Stimulated activated naive B cell treated with anti-CD40 and anti-IgM and Interleukin-4, amounts not matched to agents 10 μg/mL and 1 μg/mL and 100 μg/mL, for 72 hours (primary cell): ENCODE measurements around the gene TTLL10.

ENCODE experiments used
- ATAC-seq, 2 donors: fragments of 150-1000 bp; cut with Tn5 transposase; replicated peaks; 2 replicates each; pipeline ENCODE4 v1.10.0; 2021; ENCODE audit warnings: moderate library complexity in 1 of 2
- DNase-seq: peaks from one replicate; pipeline ENCODE4 v3.0.0; 2021
- H3K27ac Mint-ChIP-seq: one replicate; pipeline ENCODE4 v1.8.0; 2022; ENCODE audit warnings: mild to moderate bottlenecking, mixed read lengths
- H3K27me3 Mint-ChIP-seq, 2 donors: one replicate each; pipeline ENCODE4 v1.8.0; 2022; ENCODE audit warnings: mixed read lengths in 2 of 2
- H3K36me3 Mint-ChIP-seq, 2 donors: one replicate each; pipeline ENCODE4 v1.8.0; 2022; ENCODE audit warnings: mixed read lengths in 2 of 2, mild to moderate bottlenecking in 1 of 2
- H3K4me1 Mint-ChIP-seq, 2 donors: one replicate each; pipeline ENCODE4 v1.8.0; 2022; ENCODE audit warnings: mixed read lengths in 2 of 2, mild to moderate bottlenecking in 1 of 2
- H3K4me3 Mint-ChIP-seq, 2 donors: one replicate each; pipeline ENCODE4 v1.8.0; 2022; ENCODE audit warnings: mild to moderate bottlenecking in 2 of 2, mixed read lengths in 2 of 2, moderate library complexity in 1 of 2
- H3K9me3 Mint-ChIP-seq, 2 donors: one replicate each; pipeline ENCODE4 v1.8.0; 2022; ENCODE audit warnings: mixed read lengths in 2 of 2, mild to moderate bottlenecking in 1 of 2

The TTLL10 gene

DNA sequence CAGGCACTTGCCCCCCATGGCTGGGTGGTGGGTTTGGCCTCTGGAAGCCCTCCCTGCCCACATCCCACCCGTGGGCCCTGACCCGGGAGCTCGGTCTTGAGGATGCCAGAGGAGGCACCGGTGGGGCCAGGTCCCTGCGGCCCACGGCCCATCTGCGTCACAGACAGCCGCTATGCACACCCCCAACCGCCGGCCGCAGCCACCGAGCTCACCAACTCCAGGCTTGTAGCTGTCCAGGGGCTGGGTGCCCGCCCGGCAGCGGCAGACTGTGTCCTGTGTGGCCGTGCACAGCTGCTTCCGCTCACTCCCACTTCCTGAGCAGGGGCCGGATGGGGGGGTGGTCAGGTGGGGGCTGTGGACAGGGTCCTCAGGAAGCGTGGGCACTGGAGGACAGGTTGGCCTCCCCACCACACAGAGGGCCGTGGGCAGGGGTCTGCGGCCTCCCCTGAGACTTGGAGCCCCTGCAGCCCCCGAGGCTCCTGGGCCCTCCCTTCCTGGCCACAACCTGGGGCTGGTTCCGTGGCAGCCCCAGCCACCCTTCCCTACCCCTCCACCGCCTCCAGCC lies 39.2 kb downstream of the TTLL10 start:
- Mint-ChIP-seq H3K4me3 (peak overlapping the region; percentile 65 to 70), H3K27ac (peak overlapping the region; percentile 59), H3K4me1 (peaks cover 40 to 89% of the 10 kb centered on the region in 2 donors), H3K27me3 (no peaks in the 10 kb centered on the region), H3K9me3 (no peaks in the 10 kb centered on the region), H3K36me3 (peaks cover 13 to 38% of the 10 kb centered on the region in 2 donors)
- ATAC-seq, result peak; percentile 21 to 28
- no peak for DNase-seq

DNA sequence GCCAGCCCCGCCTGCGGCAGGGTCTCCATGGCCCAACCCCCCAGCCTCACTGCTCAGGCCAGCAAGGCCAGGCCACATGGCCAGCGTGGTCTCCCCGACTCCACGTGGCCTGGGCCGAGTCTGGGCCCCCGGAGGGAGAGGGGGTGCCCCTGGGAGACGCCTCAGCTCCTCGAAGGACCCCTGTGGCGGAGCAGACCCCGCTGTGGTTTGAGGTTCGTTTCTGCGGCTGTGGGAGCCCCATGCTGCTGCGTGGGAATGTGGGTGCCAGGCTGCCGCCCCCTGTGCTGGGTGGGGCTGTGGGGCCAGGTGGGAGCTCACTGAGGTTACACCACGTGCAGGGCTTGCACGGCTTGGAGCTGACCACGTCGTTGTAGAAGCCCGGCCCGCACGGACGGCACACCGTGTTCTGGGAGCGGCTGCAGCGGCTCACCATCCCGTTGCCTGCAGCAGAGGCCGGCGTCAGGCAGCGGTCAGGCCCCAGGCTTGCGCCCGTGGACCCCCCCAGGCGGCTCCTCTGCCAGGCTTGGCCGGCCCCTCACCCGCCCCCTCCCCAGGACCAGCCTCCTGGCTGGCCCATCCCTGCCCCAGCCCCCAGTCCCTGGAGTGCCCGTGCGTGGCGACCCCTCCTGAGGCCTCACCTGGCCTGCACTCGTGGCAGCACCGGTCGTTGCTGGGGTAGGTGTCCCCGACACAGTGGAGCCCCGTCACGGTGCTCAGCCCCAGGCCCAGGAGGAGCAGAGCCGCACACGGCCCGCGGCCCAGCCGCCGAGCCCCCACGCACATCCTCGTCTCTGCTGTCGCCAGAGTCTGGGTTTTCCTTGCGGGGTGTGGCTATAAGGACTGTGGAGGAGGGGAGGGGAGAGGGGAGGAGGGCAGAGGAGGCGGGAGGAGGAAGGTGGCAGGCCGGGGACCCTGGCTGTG lies 39.9 kb downstream of the TTLL10 start, which contains the start of gene TNFRSF4:
Gene TNFRSF4, minus strand, starts transcription at position 809 of the 921 bp plus-strand sequence. Its CDS starts 26 bp downstream, at position 783.
- peak within 1 kb of the TSS; percentile 85 for H3K27ac Mint-ChIP-seq

DNA sequence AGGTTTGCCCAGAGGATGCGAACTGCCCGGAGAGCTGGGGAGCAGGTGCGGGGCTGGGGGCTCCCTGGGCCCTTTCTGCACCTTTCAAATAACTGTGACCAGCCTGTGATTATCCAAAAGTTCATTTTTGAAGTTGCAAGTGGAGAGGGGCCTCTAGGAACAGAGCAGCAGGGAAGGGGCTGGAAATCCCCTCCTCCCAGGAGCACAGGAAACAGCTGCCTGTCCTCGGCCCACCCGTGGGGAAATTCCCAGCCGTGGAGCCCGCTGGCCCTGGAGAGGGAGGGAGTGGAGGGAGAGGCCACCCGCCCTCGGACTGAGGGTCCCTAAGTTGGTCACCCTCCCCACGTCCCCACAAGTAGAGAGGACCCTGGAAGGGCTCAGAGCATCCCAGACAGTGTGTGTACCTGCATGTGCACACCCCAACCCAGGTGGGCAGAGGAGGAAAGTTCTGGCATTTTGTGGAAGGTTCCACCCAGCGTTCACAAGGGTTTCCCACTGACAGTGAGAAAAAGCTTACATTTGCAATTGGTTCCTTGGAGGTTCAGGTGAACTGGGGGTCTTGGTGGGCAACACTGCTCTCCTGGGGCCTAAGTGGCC lies 41.5 kb downstream of the TTLL10 start:
- H3K9me3 Mint-ChIP-seq, result no peaks in the 10 kb centered on the region
- peaks cover 29 to 47% of the 10 kb centered on the region in 2 donors for H3K36me3 Mint-ChIP-seq
- peak overlapping the region; percentile 57 for H3K27ac Mint-ChIP-seq
- no peaks in the 10 kb centered on the region for H3K27me3 Mint-ChIP-seq
- H3K4me3 Mint-ChIP-seq, result peak overlapping the region in 1 of 2 donors; percentile 5
- ATAC-seq, result peak in 1 of 2 donors; percentile 2
- DNase-seq, result no peak
- H3K4me1 Mint-ChIP-seq, result peaks cover 45 to 88% of the 10 kb centered on the region in 2 donors

More for the DNA sequence above, 39.9 kb downstream of the TTLL10 start, which contains the start of gene TNFRSF4:
- DNase-seq, result no peak
- peak; percentile 17 to 22 for ATAC-seq
- Mint-ChIP-seq H3K4me1 (peaks cover 39 to 89% of the 10 kb centered on the region in 2 donors), H3K4me3 (peak within 1 kb of the TSS; percentile 65 to 70), H3K36me3 (peaks cover 18 to 43% of the 10 kb centered on the region in 2 donors), H3K27me3 (no peaks in the 10 kb centered on the region), H3K9me3 (no peaks in the 10 kb centered on the region)

DNA sequence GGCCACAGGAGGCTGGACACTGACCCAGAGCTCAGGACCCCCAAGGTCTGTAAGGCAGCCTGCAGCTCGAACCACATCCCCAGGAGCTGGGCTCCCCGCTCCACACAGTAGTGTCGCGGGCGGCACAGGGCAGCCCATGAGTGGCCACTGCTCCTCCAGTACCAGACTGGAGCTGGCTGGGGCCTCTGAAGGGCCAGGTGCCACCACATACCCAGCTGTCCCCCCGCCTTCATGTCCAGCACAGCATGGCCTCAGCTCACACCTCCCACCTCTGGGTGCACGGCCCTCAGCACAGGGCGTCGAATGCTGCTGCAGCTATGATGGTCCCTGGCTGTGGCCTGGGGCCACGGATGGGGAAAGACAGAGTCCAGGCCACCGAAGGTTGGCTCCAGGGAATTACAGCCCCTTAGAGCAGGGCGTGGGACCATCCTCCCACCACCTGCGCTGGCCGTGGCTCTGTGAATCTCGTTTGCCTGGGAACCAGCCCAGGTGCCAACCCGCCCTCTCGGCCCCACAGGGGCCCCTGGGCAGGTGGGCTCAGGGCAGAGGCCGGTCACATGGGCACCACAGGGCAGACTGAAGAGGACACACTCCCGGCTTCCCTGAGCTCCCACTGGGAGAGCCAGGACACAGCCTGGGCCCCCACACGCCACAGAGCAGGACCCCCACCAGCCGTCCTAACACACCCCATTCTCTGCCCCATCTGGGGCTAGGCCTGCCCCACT lies 42.4 kb downstream of the TTLL10 start:
- ATAC-seq (no peak), DNase-seq (no peak)
- Mint-ChIP-seq H3K27me3 (no peaks in the 10 kb centered on the region), H3K4me1 (peaks cover 42 to 79% of the 10 kb centered on the region in 2 donors), H3K4me3 (peak overlapping the region in 1 of 2 donors; percentile 11), H3K27ac (peak overlapping the region; percentile 51), H3K9me3 (no peaks in the 10 kb centered on the region), H3K36me3 (peaks cover 34 to 50% of the 10 kb centered on the region in 2 donors)

DNA sequence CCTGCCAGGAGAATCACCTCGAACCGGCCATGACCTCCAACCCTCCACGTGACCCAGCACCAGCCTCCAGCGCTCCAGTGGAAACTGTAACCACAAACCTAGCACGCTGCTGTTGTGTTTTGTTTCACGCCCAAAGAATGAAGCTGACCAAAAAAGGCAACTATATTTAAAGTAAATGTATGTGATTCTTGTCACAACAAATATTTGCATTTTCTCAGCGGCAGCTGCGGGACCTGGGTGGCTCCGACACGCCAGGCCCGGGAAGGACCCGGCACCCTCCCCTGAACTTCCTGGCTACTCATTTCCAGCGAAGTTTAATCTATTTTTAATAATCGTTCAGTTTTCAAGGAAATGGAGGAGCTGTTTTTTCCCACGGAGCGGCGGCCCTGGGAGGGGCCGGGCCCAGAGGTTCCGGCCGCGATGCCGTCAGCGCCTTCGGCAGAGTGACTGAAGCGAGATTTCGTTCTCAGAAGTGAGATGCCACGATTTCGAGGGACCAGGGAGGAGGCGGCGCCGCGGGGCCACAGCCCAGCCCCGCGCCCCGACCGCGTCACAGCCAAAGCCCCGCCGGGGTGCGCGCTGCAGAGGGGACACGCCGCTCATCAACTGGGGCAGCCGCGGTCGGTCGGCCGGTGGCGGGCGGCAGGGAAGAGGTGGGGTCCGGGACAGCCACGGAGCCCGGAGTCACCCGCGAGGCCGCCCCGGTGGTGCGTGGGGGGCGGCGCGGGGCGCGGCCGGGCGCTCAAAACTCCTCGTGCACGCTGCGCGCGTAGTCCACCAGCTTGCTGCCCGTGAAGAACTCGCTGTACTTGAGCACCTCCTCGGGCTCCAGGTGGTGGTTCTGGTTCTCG lies 43.3 kb downstream of the TTLL10 start:
- Mint-ChIP-seq H3K4me3 (peak overlapping the region in 1 of 2 donors; percentile 50), H3K9me3 (no peaks in the 10 kb centered on the region), H3K27ac (peak overlapping the region; percentile 87), H3K4me1 (peaks cover 40 to 74% of the 10 kb centered on the region in 2 donors), H3K36me3 (peaks cover 38 to 54% of the 10 kb centered on the region in 2 donors), H3K27me3 (no peaks in the 10 kb centered on the region)
- DNase-seq (no peak), ATAC-seq (no peak)

DNA sequence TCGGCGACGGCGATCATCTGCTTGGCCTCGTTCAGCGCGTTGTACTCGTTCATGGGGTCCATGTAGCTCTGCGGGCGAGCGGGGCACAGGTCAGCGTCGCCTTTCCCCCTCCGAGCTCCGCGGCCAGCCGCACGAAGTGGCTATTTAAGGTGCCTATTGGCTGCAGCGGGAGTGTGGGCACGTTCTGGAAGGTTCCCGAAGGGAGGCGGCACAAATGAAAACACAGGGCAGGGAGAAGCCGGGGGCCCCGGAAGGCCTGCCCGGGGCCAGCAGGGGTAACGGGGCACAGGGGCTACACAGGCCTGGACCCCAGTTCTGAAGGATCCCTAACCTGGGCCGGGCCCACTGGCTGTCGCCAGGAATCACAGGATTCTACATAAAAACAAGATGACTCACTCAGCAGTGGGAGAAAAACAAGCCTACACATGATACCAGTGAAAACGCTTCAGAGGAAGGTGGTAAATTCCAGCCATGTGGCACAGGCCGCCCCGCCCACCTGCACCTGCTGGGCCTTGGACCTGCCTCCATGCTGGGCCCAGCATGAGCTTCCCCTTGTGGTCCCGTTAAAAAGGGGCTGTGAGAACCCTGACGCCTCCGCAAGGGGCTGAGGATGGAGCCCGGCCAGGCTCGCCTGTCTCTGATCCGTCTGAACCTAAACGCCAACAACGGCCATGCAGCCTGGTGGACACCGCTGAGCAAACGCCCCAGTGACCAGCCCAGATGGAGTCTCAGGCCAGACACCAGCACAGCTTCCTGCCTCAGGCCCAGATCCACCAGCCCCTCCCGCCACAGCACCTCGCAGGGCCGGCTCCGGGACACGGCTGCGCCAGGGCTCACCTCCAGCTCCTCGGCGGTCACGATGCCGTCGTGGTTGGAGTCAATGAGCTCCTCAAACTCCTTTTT lies 44.2 kb downstream of the TTLL10 start:
- no peaks in the 10 kb centered on the region for H3K9me3 Mint-ChIP-seq
- H3K27me3 Mint-ChIP-seq, result no peaks in the 10 kb centered on the region
- peak overlapping the region; percentile 87 for H3K27ac Mint-ChIP-seq
- no peak for DNase-seq
- no peak overlapping the region for H3K4me3 Mint-ChIP-seq
- H3K36me3 Mint-ChIP-seq, result peaks cover 43 to 58% of the 10 kb centered on the region in 2 donors
- H3K4me1 Mint-ChIP-seq, result peaks cover 40 to 69% of the 10 kb centered on the region in 2 donors
- peak; percentile 49 to 50 for ATAC-seq

DNA sequence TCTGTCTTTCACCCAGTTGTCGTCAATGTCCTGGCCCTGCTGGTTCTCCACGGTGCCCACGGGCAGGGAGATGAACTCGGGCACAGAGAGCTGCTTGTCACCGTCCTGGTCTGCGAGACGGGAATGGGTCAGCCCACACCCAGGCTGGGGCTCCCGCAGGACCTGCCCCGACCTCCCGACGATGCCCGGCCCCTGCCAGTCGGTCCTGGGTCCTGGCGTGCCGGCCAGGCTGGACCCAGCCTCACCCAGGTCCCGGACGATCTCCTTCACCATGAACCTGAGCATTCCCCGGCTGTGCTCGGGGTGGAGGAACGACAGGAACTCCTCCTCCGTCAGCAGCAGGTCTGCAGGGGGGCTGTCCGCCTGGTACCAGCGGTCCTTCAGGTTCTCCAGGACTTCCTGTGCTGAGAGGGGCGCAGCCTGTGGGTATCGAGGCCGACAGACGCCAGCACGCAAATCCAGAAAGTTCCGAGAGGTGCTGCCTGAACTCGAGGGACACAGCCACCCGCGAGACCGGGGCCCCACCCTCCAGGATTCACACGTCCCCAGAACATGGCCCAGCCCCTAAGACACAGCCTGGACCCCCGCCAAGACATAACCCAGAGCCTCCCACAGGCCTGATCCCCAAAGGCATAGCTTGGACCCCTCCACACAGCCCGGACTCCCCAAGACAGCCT lies 45.0 kb downstream of the TTLL10 start:
- Mint-ChIP-seq H3K36me3 (peaks cover 49 to 64% of the 10 kb centered on the region in 2 donors), H3K4me1 (peaks cover 42 to 67% of the 10 kb centered on the region in 2 donors), H3K9me3 (no peaks in the 10 kb centered on the region), H3K27me3 (no peaks in the 10 kb centered on the region), H3K4me3 (no peak overlapping the region), H3K27ac (peak overlapping the region; percentile 87)
- ATAC-seq, result no peak
- DNase-seq, result no peak

DNA sequence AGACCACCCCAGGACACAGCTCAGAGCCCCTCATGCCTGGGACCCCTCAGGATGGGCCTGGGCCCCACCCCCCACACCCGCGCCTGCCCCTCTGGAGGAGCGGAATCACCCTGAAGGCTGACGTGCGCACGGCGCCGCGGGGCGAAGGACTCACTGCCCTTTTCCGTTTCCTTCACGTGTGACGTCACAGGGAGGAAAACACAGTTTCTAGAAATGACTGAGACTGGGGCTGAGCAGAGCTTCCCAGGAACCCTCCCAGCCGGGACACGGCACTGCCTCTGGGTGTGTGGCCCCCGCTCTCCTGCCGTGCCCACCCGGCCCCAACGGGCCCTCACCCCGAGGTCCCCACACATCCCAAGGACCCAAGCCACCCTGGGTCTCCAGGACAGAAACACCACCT lies 45.7 kb downstream of the TTLL10 start:
- Mint-ChIP-seq H3K4me3 (no peak overlapping the region), H3K27me3 (no peaks in the 10 kb centered on the region), H3K4me1 (peaks cover 39 to 62% of the 10 kb centered on the region in 2 donors), H3K27ac (peak overlapping the region; percentile 73), H3K9me3 (no peaks in the 10 kb centered on the region), H3K36me3 (peaks cover 50 to 68% of the 10 kb centered on the region in 2 donors)
- DNase-seq (no peak), ATAC-seq (no peak)

DNA sequence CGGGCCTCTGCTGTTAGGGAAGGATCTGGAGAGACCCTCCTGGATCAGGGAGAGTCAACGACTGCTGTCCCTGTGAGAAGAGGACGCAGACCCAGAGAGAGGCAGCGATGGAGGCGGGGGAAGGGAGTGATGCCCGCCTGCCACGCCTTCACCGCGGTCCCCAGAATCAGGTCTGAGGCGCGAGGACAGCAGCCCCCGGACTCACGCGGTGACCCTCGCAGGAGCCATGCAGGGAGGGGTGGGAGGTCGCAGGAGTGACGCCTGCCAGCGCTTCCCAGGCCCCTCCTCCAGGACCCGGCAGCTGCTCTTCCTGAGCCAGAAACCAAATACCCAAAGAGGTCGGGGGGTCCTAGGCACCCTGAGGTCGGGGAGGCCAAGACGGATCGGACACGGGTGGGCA lies 46.5 kb downstream of the TTLL10 start:
- Mint-ChIP-seq H3K9me3 (no peaks in the 10 kb centered on the region), H3K4me3 (no peak overlapping the region), H3K27me3 (no peaks in the 10 kb centered on the region), H3K36me3 (peaks cover 50 to 68% of the 10 kb centered on the region in 2 donors), H3K4me1 (peaks cover 32 to 53% of the 10 kb centered on the region in 2 donors), H3K27ac (no peak overlapping the region)
- ATAC-seq (no peak), DNase-seq (no peak)

DNA sequence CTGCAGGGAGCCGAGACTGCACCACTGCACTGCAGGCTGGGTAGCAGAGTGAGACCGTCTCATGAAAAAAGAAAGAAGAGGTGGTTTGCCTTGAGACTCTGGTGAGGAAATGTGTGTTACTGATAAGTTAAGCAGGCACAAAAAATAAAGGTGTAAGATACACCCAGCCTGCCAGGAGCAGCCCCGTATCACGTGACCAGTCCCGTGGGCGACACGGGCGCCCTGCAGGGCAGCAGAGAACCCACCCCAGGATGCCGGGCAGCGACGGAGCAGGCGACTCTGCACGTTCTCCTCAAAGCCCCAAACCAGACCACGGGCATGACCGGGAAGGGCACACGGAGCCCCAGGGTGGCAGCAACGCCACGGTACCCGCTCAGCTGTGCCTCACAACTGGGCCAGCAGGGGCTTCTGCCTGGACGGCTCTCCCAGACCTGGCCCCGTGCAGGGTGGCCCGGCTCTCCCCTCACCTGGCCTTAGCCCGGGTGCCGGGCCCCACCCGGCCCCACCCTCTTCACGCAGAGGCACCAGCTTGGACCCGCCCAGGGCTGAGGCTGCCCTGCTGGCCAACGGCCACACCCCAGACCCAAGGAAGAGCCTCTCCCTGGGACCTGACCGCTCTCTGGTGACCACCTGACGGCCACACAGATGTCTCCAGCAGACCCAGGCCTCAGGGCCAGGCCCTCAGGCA lies 48.4 kb downstream of the TTLL10 start:
- Mint-ChIP-seq H3K4me1 (peaks cover 27 to 48% of the 10 kb centered on the region in 2 donors), H3K27ac (peak overlapping the region; percentile 62), H3K4me3 (no peak overlapping the region), H3K36me3 (peaks cover 53 to 72% of the 10 kb centered on the region in 2 donors), H3K9me3 (no peaks in the 10 kb centered on the region), H3K27me3 (no peaks in the 10 kb centered on the region)
- DNase-seq, result no peak
- ATAC-seq, result no peak

DNA sequence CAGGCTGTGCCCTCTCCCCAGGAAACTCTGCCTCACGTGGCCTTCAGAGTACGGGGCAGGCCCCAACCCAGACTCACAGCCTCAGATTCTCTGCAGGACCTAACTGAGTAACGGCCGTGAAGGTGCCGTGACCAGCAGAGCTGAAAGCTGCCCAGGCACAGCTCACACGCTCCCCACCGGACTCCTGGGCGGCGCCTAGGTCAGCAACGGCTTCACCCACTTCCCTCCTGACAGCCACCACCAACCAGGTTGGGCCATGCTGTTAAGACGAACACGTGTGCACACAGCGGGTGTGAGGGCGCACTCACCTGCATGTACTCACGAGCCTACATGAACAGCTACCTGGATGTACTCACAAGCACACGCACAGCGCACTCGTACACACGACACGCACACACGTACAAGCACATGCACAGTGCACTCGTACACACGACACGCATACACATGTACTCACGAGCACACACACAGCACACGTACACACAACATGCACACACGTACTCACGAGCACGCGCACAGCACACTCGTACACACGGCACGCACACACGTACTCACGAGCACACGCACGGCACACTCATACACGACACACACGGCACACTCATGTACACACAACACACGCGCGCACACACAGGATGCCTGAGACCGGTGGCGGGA lies 49.0 kb downstream of the TTLL10 start:
- peaks cover 24 to 44% of the 10 kb centered on the region in 2 donors for H3K4me1 Mint-ChIP-seq
- ATAC-seq (no peak), DNase-seq (no peak)
- peaks cover 50 to 68% of the 10 kb centered on the region in 2 donors for H3K36me3 Mint-ChIP-seq
- peak overlapping the region; percentile 73 for H3K27ac Mint-ChIP-seq
- H3K4me3 Mint-ChIP-seq, result no peak overlapping the region
- no peaks in the 10 kb centered on the region for H3K27me3 Mint-ChIP-seq
- no peaks in the 10 kb centered on the region for H3K9me3 Mint-ChIP-seq
